CD14-positive monocyte (primary cell): ENCODE data around the gene DCC. TPM values are rescaled to one million over a fixed set of nuclear protein-coding genes. Genes with fewer than 3 reads are reported as not detected.

Experiments
- DNase-seq, 3 donors: peaks; one replicate each; pipeline ENCODE4 v3.0.0-alpha.2; 2011 to 2022
- H2AFZ ChIP-seq: 2 replicates; pipeline ENCODE4 v1.6.0; 2012; ENCODE audit warnings: mild to moderate bottlenecking, low read depth, low read length, inconsistent platforms; ENCODE audit not compliant: insufficient read depth, poor library complexity, severe bottlenecking
- H3K27ac ChIP-seq, 2 donors: 1 replicate in 1 of 2; 2 replicates in 1 of 2; pipeline ENCODE4 v1.5.1; 2012 to 2013; ENCODE audit warnings: low read length in 2 of 2, control low read depth in 1 of 2, inconsistent platforms in 1 of 2, low read depth in 1 of 2, mild to moderate bottlenecking in 1 of 2
- H3K27me3 ChIP-seq, 2 donors: one replicate each; pipeline versions ENCODE4 v1.6.0 to v1.6.1; 2011 to 2013; ENCODE audit warnings: low read length in 2 of 2; ENCODE audit not compliant: control insufficient read depth in 2 of 2, insufficient read depth in 2 of 2
- H3K36me3 ChIP-seq, 2 donors: replicated peaks in 1 of 2; 1 replicate in 1 of 2; 2 replicates in 1 of 2; pipeline versions ENCODE4 v1.5.1 to v1.6.1; 2012 to 2013; ENCODE audit warnings: low read length in 2 of 2, control low read depth in 1 of 2, inconsistent platforms in 1 of 2, mild to moderate bottlenecking in 1 of 2; ENCODE audit not compliant: insufficient read depth in 2 of 2, control insufficient read depth in 1 of 2
- H3K4me1 ChIP-seq, 2 donors: 1 replicate in 1 of 2; 2 replicates in 1 of 2; pipeline versions ENCODE4 v1.5.1 to v1.6.1; 2012 to 2013; ENCODE audit warnings: low read length in 2 of 2, control low read depth in 1 of 2, inconsistent platforms in 1 of 2, mild to moderate bottlenecking in 1 of 2, moderate library complexity in 1 of 2; ENCODE audit not compliant: insufficient read depth in 2 of 2, control insufficient read depth in 1 of 2
- H3K4me2 ChIP-seq: replicated peaks from 2 replicates; pipeline ENCODE3; 2012; ENCODE audit warnings: low read length, moderate library complexity, mild to moderate bottlenecking; ENCODE audit not compliant: poor library complexity, severe bottlenecking; ENCODE audit errors: extremely low read depth
- H3K4me3 ChIP-seq, 3 experiments: fragments of 200-600 bp in 1 of 3; sonication (generic) in 1 of 3; replicated peaks in 1 of 3; 1 replicate in 2 of 3; 2 replicates in 1 of 3; pipeline ENCODE4 v1.5.1; 2011 to 2013; ENCODE audit warnings: low read length in 3 of 3, mild to moderate bottlenecking in 3 of 3, control low read depth in 2 of 3, low read depth in 2 of 3, inconsistent platforms in 1 of 3, moderate library complexity in 1 of 3
- H3K79me2 ChIP-seq: 2 replicates; pipeline ENCODE4 v1.6.0; 2012; ENCODE audit warnings: mild to moderate bottlenecking, control low read depth, inconsistent platforms, low read length, moderate library complexity; ENCODE audit not compliant: insufficient read depth
- H3K9ac ChIP-seq: 2 replicates; pipeline ENCODE4 v1.6.0; 2017; ENCODE audit warnings: low read length, mild to moderate bottlenecking; ENCODE audit not compliant: insufficient read depth, poor library complexity, severe bottlenecking
- H3K9me3 ChIP-seq, 2 donors: replicated peaks in 1 of 2; 1 replicate in 1 of 2; 2 replicates in 1 of 2; pipeline versions ENCODE4 v1.5.1 to v1.6.1; 2012 to 2013; ENCODE audit warnings: low read length in 2 of 2, control low read depth in 1 of 2; ENCODE audit not compliant: control insufficient read depth in 1 of 2, insufficient read depth in 1 of 2
- H4K20me1 ChIP-seq: 2 replicates; pipeline ENCODE4 v1.6.0; 2012; ENCODE audit warnings: mild to moderate bottlenecking, low read length, control low read depth, moderate library complexity; ENCODE audit not compliant: insufficient read depth
- H3K27ac Mint-ChIP-seq, 7 donors: one replicate each; pipeline ENCODE4 v1.8.0; 2020; ENCODE audit warnings: mild to moderate bottlenecking in 7 of 7, mixed read lengths in 7 of 7, moderate library complexity in 6 of 7, inconsistent platforms in 2 of 7
- H3K27me3 Mint-ChIP-seq, 3 donors: one replicate each; pipeline ENCODE4 v1.8.0; 2021 to 2022; ENCODE audit warnings: low read depth in 3 of 3, mild to moderate bottlenecking in 3 of 3, mixed read lengths in 3 of 3, moderate library complexity in 3 of 3, inconsistent platforms in 1 of 3
- H3K36me3 Mint-ChIP-seq, 2 donors: one replicate each; pipeline ENCODE4 v1.8.0; 2020; ENCODE audit warnings: mixed read lengths in 2 of 2, inconsistent platforms in 1 of 2, mild to moderate bottlenecking in 1 of 2
- H3K4me1 Mint-ChIP-seq: one replicate; pipeline ENCODE4 v1.8.0; 2020; ENCODE audit warnings: mild to moderate bottlenecking, mixed read lengths
- H3K4me3 Mint-ChIP-seq, 2 donors: one replicate each; pipeline ENCODE4 v1.8.0; 2020; ENCODE audit warnings: mild to moderate bottlenecking in 2 of 2, mixed read lengths in 2 of 2, moderate library complexity in 1 of 2
- H3K9me3 Mint-ChIP-seq, 7 donors: one replicate each; pipeline ENCODE4 v1.8.0; 2020 to 2022; ENCODE audit warnings: mixed read lengths in 7 of 7, mild to moderate bottlenecking in 6 of 7, moderate library complexity in 6 of 7, inconsistent platforms in 2 of 7
- WGBS: methylation state at CpG from one replicate; pipeline ENCODE4 v1.1.5; 2013; ENCODE audit warnings: missing lambda C conversion rate; ENCODE audit not compliant: insufficient coverage; 5-methylcytosine and 5-hydroxymethylcytosine counted together
- intact Hi-C, 2 donors: fragments of 100-400 bp; cut with micrococcal nuclease; formaldehyde crosslinking; loops; one replicate each; pipeline versions ENCODE4 v1.15.0 to v1.15.1; 2023
- polyA plus RNA-seq, 3 donors: library from polyadenylated mRNA; depleted of rRNA in 1 of 3; unstranded in 2 of 3; stranded (reverse) in 1 of 3; fragments of 300-500 nt in 2 of 3; fragments of >200 nt in 1 of 3; fragmentation: Illumina TruSeq in 2 of 3; gene quantifications; 1 replicate in 2 of 3; 2 replicates in 1 of 3; pipeline ENCODE4 v1.2.3, GENCODE V29; 2012 to 2021
- TF ChIP-seq, protein P1 (sequence below): fragments of 200-600 bp; IDR thresholded peaks from one replicate; pipeline ENCODE4 v1.8.0; 2022; ENCODE audit warnings: antibody characterized with exemption, mild to moderate bottlenecking

DCC gene
- polyA plus RNA-seq, 3 donors: not detected

DNA sequence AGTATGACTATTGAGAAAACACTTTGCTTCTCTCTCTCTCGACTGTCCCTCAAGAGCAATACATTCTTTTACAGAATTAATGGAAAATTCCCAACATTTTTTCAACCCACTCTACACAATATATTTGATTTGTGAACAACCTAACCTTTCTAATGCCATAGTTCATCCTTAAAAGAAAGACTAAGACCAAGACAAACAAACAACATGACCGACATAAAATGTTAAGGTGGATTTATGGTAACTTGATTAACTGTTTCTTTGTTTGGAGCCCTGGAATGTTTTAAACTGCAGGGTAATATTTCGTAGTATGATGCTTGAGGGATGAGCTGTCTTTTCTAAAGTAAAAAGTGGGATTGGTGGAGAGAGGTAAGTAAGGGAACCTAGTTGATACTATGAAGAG is 1146.3 kb downstream of the DCC start:
- no peak overlapping the region for H3K27ac ChIP-seq
- 80% methylated on average over 1 of the region's 3 CpGs for WGBS
- H3K9ac ChIP-seq: no peak overlapping the region
- TF ChIP-seq, protein P1, sequence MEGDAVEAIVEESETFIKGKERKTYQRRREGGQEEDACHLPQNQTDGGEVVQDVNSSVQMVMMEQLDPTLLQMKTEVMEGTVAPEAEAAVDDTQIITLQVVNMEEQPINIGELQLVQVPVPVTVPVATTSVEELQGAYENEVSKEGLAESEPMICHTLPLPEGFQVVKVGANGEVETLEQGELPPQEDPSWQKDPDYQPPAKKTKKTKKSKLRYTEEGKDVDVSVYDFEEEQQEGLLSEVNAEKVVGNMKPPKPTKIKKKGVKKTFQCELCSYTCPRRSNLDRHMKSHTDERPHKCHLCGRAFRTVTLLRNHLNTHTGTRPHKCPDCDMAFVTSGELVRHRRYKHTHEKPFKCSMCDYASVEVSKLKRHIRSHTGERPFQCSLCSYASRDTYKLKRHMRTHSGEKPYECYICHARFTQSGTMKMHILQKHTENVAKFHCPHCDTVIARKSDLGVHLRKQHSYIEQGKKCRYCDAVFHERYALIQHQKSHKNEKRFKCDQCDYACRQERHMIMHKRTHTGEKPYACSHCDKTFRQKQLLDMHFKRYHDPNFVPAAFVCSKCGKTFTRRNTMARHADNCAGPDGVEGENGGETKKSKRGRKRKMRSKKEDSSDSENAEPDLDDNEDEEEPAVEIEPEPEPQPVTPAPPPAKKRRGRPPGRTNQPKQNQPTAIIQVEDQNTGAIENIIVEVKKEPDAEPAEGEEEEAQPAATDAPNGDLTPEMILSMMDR: no peak
- no peak overlapping the region for H3K4me2 ChIP-seq
- no peak overlapping the region for H3K4me3 Mint-ChIP-seq
- no peaks in the 10 kb centered on the region for H3K27me3 ChIP-seq
- H3K27ac Mint-ChIP-seq: no peak overlapping the region
- H3K4me1 ChIP-seq: no peaks in the 10 kb centered on the region
- no peaks in the 10 kb centered on the region for H3K36me3 ChIP-seq
- DNase-seq: no peak
- H3K4me3 ChIP-seq: no peak overlapping the region
- no peaks in the 10 kb centered on the region for H3K4me1 Mint-ChIP-seq
- H3K9me3 ChIP-seq: no peaks in the 10 kb centered on the region
- intact Hi-C loops: no loop called here
- H3K79me2 ChIP-seq: no peaks in the 10 kb centered on the region
- no peaks in the 10 kb centered on the region for H3K36me3 Mint-ChIP-seq
- no peaks in the 10 kb centered on the region for H3K27me3 Mint-ChIP-seq
- no peaks in the 10 kb centered on the region for H4K20me1 ChIP-seq
- peaks cover 0 to 4% (median under 1%) of the 10 kb centered on the region in 7 donors for H3K9me3 Mint-ChIP-seq
- H2AFZ ChIP-seq: no peak overlapping the region

DNA sequence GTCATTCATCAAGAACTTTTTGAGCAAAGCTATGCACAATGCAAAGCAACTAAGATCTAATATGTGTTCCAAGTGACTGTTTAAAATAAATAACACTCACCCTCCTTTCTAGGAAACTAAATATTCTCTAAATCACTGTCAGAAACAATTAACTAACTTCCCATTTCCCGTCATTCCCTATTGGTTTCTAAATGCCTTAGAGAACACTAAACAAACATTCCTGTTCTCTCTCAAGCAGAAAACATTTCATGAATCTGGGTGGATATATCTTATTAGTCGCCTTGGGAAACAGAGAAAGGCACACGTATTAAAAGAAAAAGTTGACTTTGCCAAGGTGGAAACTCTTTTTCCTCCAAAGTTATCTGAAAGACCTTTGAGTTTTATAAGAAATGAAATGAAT is 1149.3 kb downstream of the DCC start:
- no peak overlapping the region for H3K4me3 Mint-ChIP-seq
- no peaks in the 10 kb centered on the region for H3K36me3 Mint-ChIP-seq
- Histone ChIP-seq H2AFZ (no peak overlapping the region), H3K4me3 (no peak overlapping the region), H3K9me3 (no peaks in the 10 kb centered on the region), H3K9ac (no peak overlapping the region), H3K27me3 (no peaks in the 10 kb centered on the region), H4K20me1 (no peaks in the 10 kb centered on the region), H3K79me2 (no peaks in the 10 kb centered on the region), H3K36me3 (no peaks in the 10 kb centered on the region), H3K4me1 (no peaks in the 10 kb centered on the region), H3K27ac (no peak overlapping the region), H3K4me2 (no peak overlapping the region)
- H3K9me3 Mint-ChIP-seq: peaks cover 0 to 9% (median 4%) of the 10 kb centered on the region in 7 donors
- no peaks in the 10 kb centered on the region for H3K4me1 Mint-ChIP-seq
- no CpG with 5 or more reads among the region's 3 CpGs for WGBS
- intact Hi-C loops: no loop called here
- TF ChIP-seq, protein P1: no peak
- no peak overlapping the region for H3K27ac Mint-ChIP-seq
- no peaks in the 10 kb centered on the region for H3K27me3 Mint-ChIP-seq
- no peak for DNase-seq
